D721Med (cell line): ENCODE data around the gene NFAT5.

ENCODE experiments used
- DNase-seq: peaks from one replicate; pipeline ENCODE4 v3.0.0; 2011; ENCODE audit warnings: low spot score; ENCODE audit not compliant: insufficient read length
- FAIRE-seq: peaks from 2 replicates; lab custom pipeline; 2011; peaks lifted over from hg19 to GRCh38; lab: Jason Lieb, UNC
- TF ChIP-seq, protein P1 (sequence below): IDR thresholded peaks from 2 replicates; pipeline ENCODE4 v1.5.1; 2012; ENCODE audit warnings: mild to moderate bottlenecking, control low read depth; ENCODE audit not compliant: insufficient read depth; ENCODE audit errors: missing control alignments

NFAT5 gene

DNA sequence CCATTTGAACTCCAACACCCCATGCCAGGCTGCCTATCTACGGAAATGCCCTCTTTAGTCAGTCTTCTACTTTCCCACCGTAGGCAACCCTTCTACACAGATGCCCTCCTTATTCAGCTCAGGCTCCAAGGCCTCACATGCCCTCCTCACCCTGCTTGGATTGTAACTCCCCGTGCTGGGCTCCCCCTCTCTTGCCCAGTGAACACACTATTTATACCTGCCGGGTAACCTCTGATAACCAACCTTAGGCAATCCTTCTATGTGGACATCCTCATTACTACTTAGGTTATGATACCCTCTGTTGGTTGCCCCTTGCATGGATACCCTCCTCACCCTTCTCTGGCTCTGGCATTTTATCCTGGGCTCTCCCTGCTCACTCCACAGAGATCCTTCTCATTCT, 50.3 kb downstream of the NFAT5 start:
- no peak for DNase-seq
- TF ChIP-seq, protein P1, sequence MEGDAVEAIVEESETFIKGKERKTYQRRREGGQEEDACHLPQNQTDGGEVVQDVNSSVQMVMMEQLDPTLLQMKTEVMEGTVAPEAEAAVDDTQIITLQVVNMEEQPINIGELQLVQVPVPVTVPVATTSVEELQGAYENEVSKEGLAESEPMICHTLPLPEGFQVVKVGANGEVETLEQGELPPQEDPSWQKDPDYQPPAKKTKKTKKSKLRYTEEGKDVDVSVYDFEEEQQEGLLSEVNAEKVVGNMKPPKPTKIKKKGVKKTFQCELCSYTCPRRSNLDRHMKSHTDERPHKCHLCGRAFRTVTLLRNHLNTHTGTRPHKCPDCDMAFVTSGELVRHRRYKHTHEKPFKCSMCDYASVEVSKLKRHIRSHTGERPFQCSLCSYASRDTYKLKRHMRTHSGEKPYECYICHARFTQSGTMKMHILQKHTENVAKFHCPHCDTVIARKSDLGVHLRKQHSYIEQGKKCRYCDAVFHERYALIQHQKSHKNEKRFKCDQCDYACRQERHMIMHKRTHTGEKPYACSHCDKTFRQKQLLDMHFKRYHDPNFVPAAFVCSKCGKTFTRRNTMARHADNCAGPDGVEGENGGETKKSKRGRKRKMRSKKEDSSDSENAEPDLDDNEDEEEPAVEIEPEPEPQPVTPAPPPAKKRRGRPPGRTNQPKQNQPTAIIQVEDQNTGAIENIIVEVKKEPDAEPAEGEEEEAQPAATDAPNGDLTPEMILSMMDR: no peak
- FAIRE-seq: no peak

- no peak for FAIRE-seq
- TF ChIP-seq, protein P1: no peak
- DNase-seq: no peak
Measured at GRCh38 chr16:69618307-69618706, 52.5 kb downstream of the NFAT5 start.

DNA sequence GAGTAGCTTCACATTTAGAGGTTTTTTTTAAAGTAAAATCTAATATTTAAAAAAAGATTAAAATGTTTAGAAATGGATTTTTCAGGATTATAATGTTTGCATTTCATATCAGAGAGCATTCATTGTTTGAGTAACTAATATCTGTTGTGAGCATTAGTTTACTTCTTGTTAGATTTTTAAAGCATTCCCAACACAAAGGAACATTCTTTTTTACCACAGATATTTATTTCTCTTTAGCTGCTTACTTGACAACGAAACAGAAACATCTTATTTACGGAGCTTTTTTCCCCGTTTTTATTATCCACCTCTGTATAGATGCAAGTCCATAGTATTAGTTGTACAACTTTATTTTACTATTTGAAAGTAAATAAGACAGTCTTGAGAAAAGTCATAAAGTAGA, 53.0 kb downstream of the NFAT5 start:
- TF ChIP-seq, protein P1: no peak
- DNase-seq: no peak
- FAIRE-seq: no peak

- FAIRE-seq (no peak), DNase-seq (no peak)
- TF ChIP-seq, protein P1: no peak
Measured at GRCh38 chr16:69619514-69619913, 53.7 kb downstream of the NFAT5 start.

DNA sequence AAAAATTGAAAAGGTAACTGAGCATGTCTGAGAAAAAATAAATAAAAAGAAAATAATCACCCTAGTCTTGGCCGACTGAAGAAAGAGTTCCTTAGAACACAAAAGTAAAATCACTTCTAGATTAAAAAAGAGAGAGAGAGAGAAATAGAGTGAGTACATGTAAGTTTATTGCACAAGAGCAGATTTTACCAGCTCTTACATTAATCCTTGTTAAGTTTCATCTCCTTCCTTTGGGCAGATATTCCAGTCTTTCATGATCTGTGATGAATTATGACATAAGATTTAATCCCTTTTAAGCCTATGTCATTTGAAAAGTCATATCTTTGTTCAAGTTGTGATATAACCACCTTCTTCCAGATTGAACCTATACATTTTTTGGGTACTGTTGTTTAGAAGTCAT, 54.8 kb downstream of the NFAT5 start:
- TF ChIP-seq, protein P1: no peak
- DNase-seq: no peak
- FAIRE-seq: no peak

GRCh38 chr16:69621225-69621624, 55.5 kb downstream of the NFAT5 start:
- no peak for DNase-seq
- no peak for FAIRE-seq
- TF ChIP-seq, protein P1: no peak

DNA sequence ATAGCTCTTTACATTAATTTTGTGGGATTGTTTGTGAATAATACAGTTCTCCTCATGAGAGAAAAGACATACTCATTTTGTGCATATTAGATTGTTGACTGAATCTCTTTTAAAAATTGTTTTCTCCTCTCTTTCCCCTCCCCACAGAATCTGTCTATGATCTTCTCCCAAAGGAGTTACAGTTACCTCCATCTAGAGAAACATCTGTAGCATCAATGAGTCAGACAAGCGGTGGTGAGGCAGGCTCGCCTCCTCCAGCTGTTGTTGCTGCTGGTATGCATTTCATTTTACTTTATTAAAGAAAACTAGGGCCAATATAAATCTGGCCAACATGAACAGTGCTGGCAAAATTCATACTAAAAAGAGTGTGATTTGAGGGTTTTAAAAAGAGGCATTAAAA, 60.5 kb downstream of the NFAT5 start:
- DNase-seq (no peak), FAIRE-seq (no peak)
- TF ChIP-seq, protein P1: no peak
